ENCODE data around the gene BCO1.

BCO1 gene

GRCh38 chr16:81276323-81276722, 37.8 kb downstream of the BCO1 start:
- Histone ChIP-seq H3K27me3 (ENCODE audit: insufficient read depth, poor library complexity, severe bottlenecking) (no peaks in the 10 kb centered on the region), H3K4me3 (ENCODE audit: severe bottlenecking) (no peak overlapping the region), H3K27ac (ENCODE audit: poor library complexity, severe bottlenecking) (no peak overlapping the region), H3K4me1 (ENCODE audit: insufficient read depth, poor library complexity, severe bottlenecking) (peaks cover 4% of the 10 kb centered on the region), H3K36me3 (ENCODE audit: low read depth) (no peaks in the 10 kb centered on the region), H3K9me3 (ENCODE audit: severe bottlenecking) (no peaks in the 10 kb centered on the region)
- DNase-seq (ENCODE audit: low spot score) (no peak), ATAC-seq (ENCODE audit: low read depth) (no peak)
- no peak for TF ChIP-seq CTCF (IDR thresholded peaks at IDR 0.05; ENCODE audit: poor library complexity, severe bottlenecking)

- DNase-seq (ENCODE audit: low spot score) (no peak), ATAC-seq (ENCODE audit: low read depth) (no peak)
- no peaks in the 10 kb centered on the region for H3K27me3 ChIP-seq (ENCODE audit: insufficient read depth, poor library complexity, severe bottlenecking)
- no peaks in the 10 kb centered on the region for H3K36me3 ChIP-seq (ENCODE audit: low read depth)
- H3K4me1 ChIP-seq (ENCODE audit: insufficient read depth, poor library complexity, severe bottlenecking) = peaks cover 4% of the 10 kb centered on the region
- H3K9me3 ChIP-seq (ENCODE audit: severe bottlenecking) = no peaks in the 10 kb centered on the region
- no peak overlapping the region for H3K4me3 ChIP-seq (ENCODE audit: severe bottlenecking)
- H3K27ac ChIP-seq (ENCODE audit: poor library complexity, severe bottlenecking) = no peak overlapping the region
- TF ChIP-seq CTCF (IDR thresholded peaks at IDR 0.05; ENCODE audit: poor library complexity, severe bottlenecking) = no peak
Observed at GRCh38 chr16:81277541-81278080, 39.1 kb downstream of the BCO1 start.

- TF ChIP-seq CTCF (IDR thresholded peaks at IDR 0.05; ENCODE audit: poor library complexity, severe bottlenecking) = no peak
- Histone ChIP-seq H3K36me3 (ENCODE audit: low read depth) (no peaks in the 10 kb centered on the region), H3K9me3 (ENCODE audit: severe bottlenecking) (no peaks in the 10 kb centered on the region), H3K4me3 (ENCODE audit: severe bottlenecking) (no peak overlapping the region), H3K4me1 (ENCODE audit: insufficient read depth, poor library complexity, severe bottlenecking) (peaks cover 4% of the 10 kb centered on the region), H3K27me3 (ENCODE audit: insufficient read depth, poor library complexity, severe bottlenecking) (no peaks in the 10 kb centered on the region), H3K27ac (ENCODE audit: poor library complexity, severe bottlenecking) (no peak overlapping the region)
- DNase-seq (ENCODE audit: low spot score) (no peak), ATAC-seq (ENCODE audit: low read depth) (no peak)
Observed at GRCh38 chr16:81278526-81278925, 40.0 kb downstream of the BCO1 start.

- ATAC-seq (ENCODE audit: low read depth) = peak; percentile 37; the same call in 2 of the 3 replicates
- DNase-seq (ENCODE audit: low spot score) = no peak
- Histone ChIP-seq H3K27ac (ENCODE audit: poor library complexity, severe bottlenecking) (peak overlapping the region; percentile 57), H3K36me3 (ENCODE audit: low read depth) (no peaks in the 10 kb centered on the region), H3K27me3 (ENCODE audit: insufficient read depth, poor library complexity, severe bottlenecking) (no peaks in the 10 kb centered on the region), H3K9me3 (ENCODE audit: severe bottlenecking) (no peaks in the 10 kb centered on the region), H3K4me3 (ENCODE audit: severe bottlenecking) (no peak overlapping the region), H3K4me1 (ENCODE audit: insufficient read depth, poor library complexity, severe bottlenecking) (peaks cover 4% of the 10 kb centered on the region)
- no peak for TF ChIP-seq CTCF (IDR thresholded peaks at IDR 0.05; ENCODE audit: poor library complexity, severe bottlenecking)
Observed at GRCh38 chr16:81279392-81279791, 40.9 kb downstream of the BCO1 start.

GRCh38 chr16:81280393-81280792, 41.9 kb downstream of the BCO1 start:
- H3K9me3 ChIP-seq (ENCODE audit: severe bottlenecking) = no peaks in the 10 kb centered on the region
- H3K27me3 ChIP-seq (ENCODE audit: insufficient read depth, poor library complexity, severe bottlenecking) = no peaks in the 10 kb centered on the region
- DNase-seq (ENCODE audit: low spot score) (no peak), ATAC-seq (ENCODE audit: low read depth) (peak; percentile 80)
- H3K27ac ChIP-seq (ENCODE audit: poor library complexity, severe bottlenecking) = peak overlapping the region; percentile 57
- H3K4me3 ChIP-seq (ENCODE audit: severe bottlenecking) = no peak overlapping the region
- H3K36me3 ChIP-seq (ENCODE audit: low read depth) = no peaks in the 10 kb centered on the region
- peaks cover 4% of the 10 kb centered on the region for H3K4me1 ChIP-seq (ENCODE audit: insufficient read depth, poor library complexity, severe bottlenecking)
- no peak for TF ChIP-seq CTCF (IDR thresholded peaks at IDR 0.05; ENCODE audit: poor library complexity, severe bottlenecking)

Measured in RWPE2 (cell line).